NCI-H524 treated with DMSO at 0.1 percent for 48 hours (cell line): ENCODE measurements around the gene GPR132.
"Not testable (repeated sequence)": the region's sequence is repeated elsewhere in the genome, so short reads cannot be mapped to it uniquely, and the experiment has no call there.

Source experiments
- DNase-seq: peaks from one replicate; lab custom pipeline; 2025; lab: John Stamatoyannopoulos, UW

Gene GPR132

GRCh38 chr14:105065280-105066228 lies at the start of gene GPR132:
Gene GPR132, minus strand, starts transcription at chr14:105065430. Its CDS starts 10,010 bp downstream, at chr14:105055420.
- DNase-seq: no peak

- not testable (repeated sequence) for DNase-seq
Measured at GRCh38 chr14:105109243-105109642, 44.0 kb upstream of the GPR132 start.

- DNase-seq: no peak
Measured at GRCh38 chr14:105108516-105108864, 43.3 kb upstream of the GPR132 start.

GRCh38 chr14:105107781-105108515 lies 42.7 kb upstream of the GPR132 start:
- no peak for DNase-seq

- no peak for DNase-seq
Measured at GRCh38 chr14:105107351-105107750, 42.1 kb upstream of the GPR132 start.

- no peak for DNase-seq
Measured at GRCh38 chr14:105105158-105105557, 39.9 kb upstream of the GPR132 start.

- no peak for DNase-seq
Measured at GRCh38 chr14:105102893-105103292, 37.7 kb upstream of the GPR132 start.

GRCh38 chr14:105102361-105102870 lies 37.2 kb upstream of the GPR132 start:
- no peak for DNase-seq

GRCh38 chr14:105100910-105101309 lies 35.7 kb upstream of the GPR132 start:
- DNase-seq: no peak

GRCh38 chr14:105099778-105100177 lies 34.5 kb upstream of the GPR132 start:
- DNase-seq: no peak

- DNase-seq: no peak
Measured at GRCh38 chr14:105098316-105098715, 33.1 kb upstream of the GPR132 start.

- DNase-seq: no peak
Measured at GRCh38 chr14:105097794-105098127, 32.5 kb upstream of the GPR132 start.

GRCh38 chr14:105096206-105096875 lies 31.1 kb upstream of the GPR132 start:
- no peak for DNase-seq

- DNase-seq: no peak
Measured at GRCh38 chr14:105095236-105095805, 30.1 kb upstream of the GPR132 start.

GRCh38 chr14:105094193-105094907 lies 29.1 kb upstream of the GPR132 start:
- DNase-seq: no peak

GRCh38 chr14:105093431-105094192 lies 28.4 kb upstream of the GPR132 start:
- DNase-seq: peak; percentile 33

- no peak for DNase-seq
Measured at GRCh38 chr14:105093038-105093430, 27.8 kb upstream of the GPR132 start.

GRCh38 chr14:105092171-105093037 lies 27.2 kb upstream of the GPR132 start:
- no peak for DNase-seq

- DNase-seq: no peak
Measured at GRCh38 chr14:105091517-105092170, 26.4 kb upstream of the GPR132 start.
